HG03378 (cell line): ENCODE data around the gene RBMS2.
A peak's percentile ranks its signal among the peaks of the same experiment; 100 is the strongest.
"Not testable (repeated sequence)": the region's sequence is repeated elsewhere in the genome, so short reads cannot be mapped to it uniquely, and the experiment has no call there.

Experiments
- ATAC-seq: cut with Tn5 transposase; IDR thresholded peaks from one replicate; pipeline ENCODE4 v1.9.1; 2021; ENCODE audit warnings: mild to moderate bottlenecking, moderate library complexity; ENCODE audit not compliant: unreplicated experiment

Gene RBMS2

DNA sequence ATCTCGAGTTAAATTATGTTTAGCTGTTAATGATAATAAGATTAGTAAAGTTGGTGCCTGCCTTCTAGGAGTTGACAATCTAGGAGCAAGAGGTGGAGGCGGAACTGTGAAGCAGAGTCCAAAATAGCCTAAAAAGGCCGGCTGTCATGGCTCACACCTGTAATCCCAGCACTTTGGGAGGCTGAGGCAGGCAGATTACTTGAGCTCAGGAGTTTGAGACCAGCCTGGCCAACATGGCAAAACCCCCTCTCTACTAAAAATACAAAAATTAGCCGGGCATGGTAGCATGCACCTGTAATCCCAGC, 7.7 kb upstream of the RBMS2 start:
- ATAC-seq = not testable (repeated sequence)

- ATAC-seq = no peak
Measured at GRCh38 chr12:56517854-56518253, 3.8 kb upstream of the RBMS2 start.

- no peak for ATAC-seq
Measured at GRCh38 chr12:56518570-56518969, 3.0 kb upstream of the RBMS2 start.

GRCh38 chr12:56520048-56520447, 1.6 kb upstream of the RBMS2 start:
- ATAC-seq = no peak

DNA sequence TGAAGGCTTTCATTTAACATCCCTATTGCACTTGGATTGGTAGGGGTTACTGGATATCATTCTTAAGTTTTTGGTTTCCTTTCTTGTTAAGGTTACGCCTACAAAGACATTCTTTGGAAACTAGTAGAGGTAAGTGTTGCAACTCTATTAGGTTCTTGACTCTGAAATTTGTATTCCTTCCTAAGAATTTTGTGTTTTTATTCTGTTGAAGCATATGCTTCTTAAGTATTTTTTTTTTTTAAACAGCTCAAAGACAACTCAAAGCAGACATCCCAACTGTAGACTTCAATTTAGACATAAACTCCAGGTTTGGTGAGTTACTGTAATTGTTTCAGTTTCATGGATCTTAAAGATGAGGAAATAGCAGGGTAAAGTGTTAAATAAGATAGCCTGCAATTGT, 1.1 kb upstream of the RBMS2 start:
- no peak for ATAC-seq

GRCh38 chr12:56521209-56521589, 421 bp upstream of the RBMS2 start:
- ATAC-seq = no peak

DNA sequence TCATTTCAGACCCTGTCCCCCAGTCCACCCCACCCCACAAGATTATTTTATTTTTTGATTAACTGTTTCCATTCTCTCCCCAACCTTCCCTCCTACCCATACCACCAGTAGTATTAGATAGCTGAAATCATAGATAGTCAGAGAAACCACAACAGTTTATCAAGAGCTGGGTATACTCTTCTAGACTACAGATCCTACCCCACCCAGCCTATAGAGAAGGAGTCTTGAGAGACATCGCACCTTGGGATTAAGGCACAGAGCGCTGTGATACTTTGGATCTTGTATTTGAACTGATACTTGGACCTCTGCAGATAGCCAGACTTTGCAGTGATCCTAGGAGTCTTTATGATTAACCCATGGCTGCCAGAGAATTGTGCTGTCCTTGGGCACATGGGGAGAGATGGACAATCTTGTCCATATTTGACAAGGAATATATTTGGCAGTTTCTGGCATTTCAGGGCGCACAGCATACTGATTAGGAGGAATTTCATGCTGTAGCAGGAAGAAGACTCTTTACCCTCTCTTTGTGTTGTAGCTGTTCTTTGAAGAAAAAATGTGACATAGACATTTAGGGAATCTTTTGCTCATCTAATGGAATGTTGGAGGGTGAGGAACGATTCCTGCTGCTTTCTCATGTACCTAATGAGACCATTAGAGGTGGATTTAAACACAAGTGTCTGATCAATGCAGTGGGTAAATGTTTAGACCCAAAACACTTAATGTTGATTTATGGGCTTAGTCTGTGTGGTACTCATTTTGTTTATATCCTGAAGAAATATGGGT, 982 bp downstream of the RBMS2 start:
- no peak for ATAC-seq

DNA sequence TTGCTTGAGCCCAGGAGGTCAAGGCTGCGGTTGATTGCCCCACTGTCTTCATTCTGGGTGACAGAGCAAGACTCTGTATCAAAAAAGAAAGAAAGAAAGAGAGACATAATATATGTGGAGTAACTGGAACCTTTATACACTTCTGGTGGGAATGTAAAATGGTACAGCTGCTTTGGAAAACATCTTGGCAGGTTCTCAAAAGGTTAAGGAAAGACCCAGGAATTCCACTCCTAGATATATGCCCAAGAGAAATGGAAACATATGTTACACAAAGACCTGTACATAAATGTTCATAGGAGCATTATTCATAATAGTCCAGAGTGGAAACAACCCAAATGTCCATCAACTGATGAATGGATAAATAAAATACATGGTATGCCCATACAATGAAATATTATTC, 7.2 kb downstream of the RBMS2 start:
- ATAC-seq = no peak

DNA sequence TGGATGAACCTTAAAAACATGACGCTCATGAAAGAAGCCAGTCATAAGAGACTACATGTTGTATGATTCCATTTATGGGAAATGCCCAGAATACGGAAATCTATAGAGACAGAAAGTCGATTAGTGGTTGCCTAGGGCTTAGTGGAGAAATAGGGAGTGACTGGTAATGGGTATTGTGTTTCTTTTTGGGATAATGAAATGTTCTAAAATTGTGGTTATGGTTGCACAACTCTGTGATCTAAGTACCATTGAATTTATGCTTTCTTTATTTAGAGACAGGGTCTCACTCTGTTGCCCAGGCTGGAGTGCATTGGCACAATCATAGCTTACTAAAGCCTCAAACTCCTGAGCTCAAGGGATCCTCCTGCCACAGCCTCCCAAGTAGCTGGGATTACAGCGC, 8.0 kb downstream of the RBMS2 start:
- no peak for ATAC-seq

DNA sequence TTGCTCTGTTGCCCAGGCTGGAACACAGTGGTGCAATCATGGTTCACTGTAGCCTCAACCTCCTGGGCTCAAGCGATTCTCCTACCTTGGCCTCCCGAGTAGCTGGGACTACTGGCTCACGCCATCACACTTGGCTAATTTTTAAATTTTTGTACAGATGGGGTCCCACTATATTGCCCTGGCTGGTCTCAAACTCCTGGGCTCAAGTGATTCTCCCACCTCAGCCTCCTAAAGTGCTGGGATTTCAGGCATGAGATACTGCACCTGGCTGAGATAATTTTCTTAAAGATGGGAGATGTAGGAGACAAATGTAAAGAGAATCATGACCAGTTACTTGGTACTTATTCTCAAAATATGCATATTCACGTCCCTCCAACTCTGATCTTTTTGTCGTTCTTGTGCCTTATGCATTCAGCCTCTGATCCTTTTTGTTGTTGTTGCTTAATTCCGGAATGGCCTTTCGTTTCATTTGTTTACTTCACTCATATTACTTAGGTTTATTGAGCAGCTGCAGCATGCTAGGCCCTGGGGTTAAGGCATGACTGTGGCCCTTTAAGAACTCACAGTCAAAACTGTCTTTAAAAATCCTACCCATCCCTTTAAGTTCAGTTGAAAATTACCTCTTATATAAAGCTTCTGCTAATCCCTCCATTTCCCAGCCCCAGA, 8.9 kb downstream of the RBMS2 start:
- no peak for ATAC-seq

- ATAC-seq = no peak
Measured at GRCh38 chr12:56537546-56537945, 15.9 kb downstream of the RBMS2 start.

GRCh38 chr12:56541631-56542030, 20.0 kb downstream of the RBMS2 start:
- no peak for ATAC-seq

GRCh38 chr12:56542164-56542563, 20.5 kb downstream of the RBMS2 start:
- ATAC-seq = no peak

DNA sequence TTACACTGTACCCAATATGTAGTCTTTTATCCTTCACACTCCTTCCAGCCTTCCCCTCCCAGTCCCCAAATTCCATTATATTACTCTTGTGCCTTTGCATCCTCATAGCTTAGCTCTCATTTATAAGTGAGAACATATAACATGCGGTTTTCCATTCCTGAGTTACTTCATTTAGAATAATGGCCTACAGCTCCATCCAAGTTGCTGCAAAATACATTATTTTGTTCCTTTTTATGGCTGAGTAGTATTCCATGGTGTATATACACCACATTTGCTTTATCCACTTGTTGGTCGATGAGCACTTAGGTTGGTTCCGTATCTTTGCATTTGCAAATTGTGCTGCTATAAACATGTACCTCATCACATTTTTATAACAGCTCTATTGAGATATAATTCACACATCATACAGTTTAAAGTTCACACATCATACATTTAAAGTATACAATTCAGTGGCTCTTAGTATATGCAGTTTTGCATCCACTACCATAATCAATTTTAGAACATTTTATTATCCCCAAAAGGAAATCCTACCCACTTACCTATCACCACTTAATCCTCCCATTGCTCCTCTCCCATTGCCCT, 23.5 kb downstream of the RBMS2 start:
- no peak for ATAC-seq

GRCh38 chr12:56546680-56547079, 25.1 kb downstream of the RBMS2 start:
- ATAC-seq = no peak

DNA sequence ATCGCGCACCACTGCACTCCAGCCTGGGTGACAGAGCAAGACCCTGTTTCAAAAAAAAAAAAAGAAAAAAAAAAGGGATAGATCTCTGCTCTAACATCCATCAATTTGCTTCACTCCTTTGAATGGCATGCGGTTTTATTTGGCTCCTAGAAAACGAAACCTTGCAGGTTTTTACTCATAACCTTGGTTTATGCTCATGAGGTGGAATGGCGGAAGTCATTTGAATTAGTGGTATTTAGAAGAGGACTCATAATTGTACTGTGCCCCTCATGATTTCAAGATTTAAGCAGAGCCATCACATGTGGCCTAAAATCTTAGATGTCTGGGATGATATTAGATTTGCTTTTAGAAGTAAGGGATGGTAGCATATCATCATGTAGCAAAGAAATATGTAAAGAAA, 29.4 kb downstream of the RBMS2 start:
- ATAC-seq = no peak

DNA sequence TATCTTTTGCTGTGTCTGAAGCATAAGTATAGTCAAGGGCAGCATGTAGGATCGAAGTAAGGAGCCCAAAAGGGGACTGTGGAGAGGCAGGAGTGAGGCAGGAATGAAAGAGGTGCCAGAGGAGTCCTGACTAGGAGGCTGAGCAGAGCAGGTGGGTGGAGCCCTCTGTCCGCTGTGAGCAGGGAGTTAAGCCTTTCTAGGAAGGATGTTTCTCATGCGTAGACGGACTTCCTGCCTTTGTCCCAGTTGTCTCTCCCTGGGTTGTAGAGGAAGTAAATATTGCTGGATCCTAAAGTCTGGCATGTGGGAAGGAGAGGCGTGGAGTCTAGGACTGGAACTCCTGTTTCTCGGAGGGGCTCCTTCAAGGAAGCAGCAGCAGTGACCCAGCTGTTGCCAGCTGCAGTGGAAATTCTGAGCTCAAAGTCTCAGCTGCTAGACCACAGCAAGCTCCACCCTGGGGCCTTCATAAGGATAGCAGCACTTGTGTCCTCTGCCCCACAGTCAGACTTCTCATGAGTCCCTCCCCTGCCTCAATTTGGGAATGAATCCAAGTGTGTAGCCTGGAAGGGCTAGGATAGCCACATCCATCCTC, 44.0 kb downstream of the RBMS2 start:
- peak; percentile 53 for ATAC-seq

DNA sequence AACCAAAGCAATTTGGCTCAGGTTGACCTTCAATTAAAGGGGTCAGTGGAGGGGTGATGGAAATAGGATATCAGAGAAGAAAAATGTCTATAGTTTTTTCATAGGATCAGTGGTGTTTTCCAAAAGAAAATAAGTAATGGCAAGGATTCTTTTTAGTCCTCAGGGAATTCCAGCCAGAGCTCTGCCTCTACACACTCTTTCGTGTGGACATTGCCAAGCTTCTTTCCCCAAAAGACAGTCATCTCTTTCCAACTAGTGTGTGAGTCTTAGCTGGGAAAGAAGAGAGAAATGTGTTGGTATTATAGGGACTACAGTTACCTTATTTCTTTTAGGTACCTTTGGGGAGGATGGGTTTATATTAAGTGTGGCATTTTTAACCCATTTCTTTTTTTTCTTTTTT, 46.5 kb downstream of the RBMS2 start:
- no peak for ATAC-seq

GRCh38 chr12:56571121-56571520, 49.5 kb downstream of the RBMS2 start:
- ATAC-seq = no peak

DNA sequence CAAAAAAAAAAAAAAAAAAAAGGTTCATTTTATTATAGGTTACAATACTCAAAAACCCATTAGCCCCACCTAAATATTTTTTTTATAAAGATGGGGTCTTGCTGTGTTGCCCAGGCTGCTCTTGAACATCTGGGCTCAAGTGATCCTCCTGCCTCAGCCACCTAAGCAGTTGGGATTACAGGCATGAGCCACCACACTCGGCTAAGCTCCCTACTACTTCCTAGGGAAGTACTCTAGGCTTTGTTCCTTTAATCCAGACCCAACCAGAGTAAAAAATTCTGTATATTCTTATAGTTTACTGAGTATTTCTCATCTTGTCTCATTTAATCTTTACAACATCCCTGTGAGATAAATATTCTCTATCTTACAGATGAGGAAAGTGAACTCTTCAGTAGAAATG, 50.7 kb downstream of the RBMS2 start:
- ATAC-seq = no peak

DNA sequence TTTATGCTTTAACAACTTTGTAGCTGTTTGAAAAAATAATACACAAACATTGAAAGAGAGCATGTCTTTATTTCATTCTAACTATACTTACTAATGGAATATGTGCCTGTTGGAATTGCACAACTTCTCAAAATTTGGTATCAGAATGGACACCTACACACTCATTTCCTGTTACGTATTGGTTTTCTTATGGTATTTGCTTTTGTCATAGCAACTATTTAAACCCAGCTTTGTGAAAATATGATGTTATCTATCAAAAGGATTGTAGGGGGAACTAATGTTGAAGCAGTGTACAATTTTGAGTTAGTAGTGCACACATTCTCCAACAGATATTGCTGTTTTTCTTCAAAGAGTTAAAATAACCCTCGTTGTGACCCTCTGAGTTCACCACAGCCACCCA, 52.6 kb downstream of the RBMS2 start:
- ATAC-seq = no peak

GRCh38 chr12:56577248-56577647, 55.6 kb downstream of the RBMS2 start:
- ATAC-seq = not testable (repeated sequence)
